Adipose tissue (tissue), 3 donors: Measurements from ENCODE around the gene MAPK1. TPM values are rescaled to one million over a fixed set of nuclear protein-coding genes. Genes with fewer than 3 reads are reported as not detected.

Source experiments
- polyA plus RNA-seq, 3 donors: library from polyadenylated mRNA; stranded (reverse); fragments of 200-250 nt; gene quantifications; one replicate each; pipeline ENCODE4 v1.2.3, GENCODE V29; 2013
- donor health status: healthy with polysubstance abuse.
- donor health status: Bipolar disorder and iron deficiency.
- donor health status: healthy.

MAPK1 gene
- polyA plus RNA-seq, 3 donors: 12.6 to 22.3 (median 16.6) TPM

Other genes with a start within 250 kb of the MAPK1 start
- gene YDJC, start 237.6 kb downstream of the MAPK1 start, polyA plus RNA-seq: 10 to 100 TPM in 2 of 3 donors, 1 to 10 TPM in 1; 6.1 to 34.7 (median 12.2) TPM
- 1 to 10 TPM in 1 of 3 donors, under 1 TPM in 2; 0.15 to 1.0 (median 0.67) TPM for gene CCDC116, start 234.9 kb downstream of the MAPK1 start, polyA plus RNA-seq
- gene SDF2L1, start 225.3 kb downstream of the MAPK1 start, polyA plus RNA-seq: 10 to 100 TPM; 18.1 to 69.9 (median 43.6) TPM
- gene PPIL2, start 201.6 kb downstream of the MAPK1 start, polyA plus RNA-seq: 10 to 100 TPM; 12.5 to 18.8 (median 16.6) TPM
- gene YPEL1, start 131.9 kb downstream of the MAPK1 start, polyA plus RNA-seq: 1 to 10 TPM; 1.5 to 3.0 (median 2.9) TPM
- 10 to 100 TPM in 2 of 3 donors, 1 to 10 TPM in 1; 8.0 to 26.8 (median 23.4) TPM for gene PPM1F, start 85.2 kb upstream of the MAPK1 start, polyA plus RNA-seq
- 10 to 100 TPM in 2 of 3 donors, 1 to 10 TPM in 1; 6.8 to 11.4 (median 10.2) TPM for gene TOP3B, start 115.1 kb upstream of the MAPK1 start, polyA plus RNA-seq